ENCODE results near the gene TACC2.

GRCh38 chr10:122171302-122172075 lies 182.5 kb downstream of the TACC2 start:
- no peak for TF ChIP-seq CTCF (IDR thresholded peaks at IDR 0.05)
- TF ChIP-seq POLR2A (IDR thresholded peaks at IDR 0.05), result no peak
